ENCODE data around the gene SOX18. TPM values are rescaled to one million over a fixed set of nuclear protein-coding genes. Genes with fewer than 3 reads are reported as not detected.

The SOX18 gene
- total RNA-seq, 1 donor: under 0.01 TPM

DNA sequence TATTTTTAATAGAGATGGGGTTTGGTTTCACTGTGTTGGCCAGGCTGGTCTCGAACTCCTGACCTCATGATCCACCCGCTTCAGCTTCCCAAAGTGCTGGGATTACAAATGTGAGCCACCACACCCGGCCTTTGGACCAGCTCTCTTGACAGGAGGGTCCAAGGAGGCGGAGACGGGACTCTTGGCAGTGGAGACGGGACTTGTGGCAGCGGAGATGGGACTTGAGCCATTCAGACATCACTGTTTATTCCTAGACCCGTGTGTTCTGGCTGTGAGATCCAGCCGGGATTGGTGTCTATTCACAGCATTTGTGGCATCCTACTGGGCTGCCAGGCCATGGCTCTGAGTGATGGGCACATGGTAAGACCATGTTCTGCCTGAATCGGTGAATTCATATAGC is 42.9 kb downstream of the SOX18 start:
- Histone ChIP-seq H3K79me2 (ENCODE audit: insufficient read depth, low read length) (peaks cover 23% of the 10 kb centered on the region), H4K20me1 (ENCODE audit: insufficient read depth, low read length) (peaks cover 33% of the 10 kb centered on the region), H3K4me2 (ENCODE audit: insufficient read depth, low read length) (no peak overlapping the region), H3K4me3 (ENCODE audit: insufficient read depth, low read length) (no peak overlapping the region), H3K9me3 (ENCODE audit: low read depth, low read length) (no peaks in the 10 kb centered on the region), H2AFZ (ENCODE audit: low read length) (no peak overlapping the region), H3K27ac (ENCODE audit: low read depth, low read length) (no peak overlapping the region), H3K27me3 (ENCODE audit: insufficient read depth, low read length) (no peaks in the 10 kb centered on the region), H3K4me1 (ENCODE audit: insufficient read depth, low read length) (no peaks in the 10 kb centered on the region), H3K36me3 (ENCODE audit: insufficient read depth, low read length) (peaks cover 59% of the 10 kb centered on the region)
- no peak for DNase-seq (ENCODE audit: insufficient read length, low spot score, missing footprints)
- TF ChIP-seq CTCF (IDR thresholded peaks at IDR 0.05; ENCODE audit: extremely low read depth, low read depth, low read length): no peak

GRCh38 chr20:64005394-64005793 is 44.0 kb downstream of the SOX18 start:
- H3K9me3 ChIP-seq (ENCODE audit: low read depth, low read length): no peaks in the 10 kb centered on the region
- H3K27ac ChIP-seq (ENCODE audit: low read depth, low read length): no peak overlapping the region
- H3K4me2 ChIP-seq (ENCODE audit: insufficient read depth, low read length): no peak overlapping the region
- no peak for DNase-seq (ENCODE audit: insufficient read length, low spot score, missing footprints)
- no peak for TF ChIP-seq CTCF (IDR thresholded peaks at IDR 0.05; ENCODE audit: extremely low read depth, low read depth, low read length)
- H3K27me3 ChIP-seq (ENCODE audit: insufficient read depth, low read length): no peaks in the 10 kb centered on the region
- H3K79me2 ChIP-seq (ENCODE audit: insufficient read depth, low read length): peaks cover 22% of the 10 kb centered on the region
- no peak overlapping the region for H2AFZ ChIP-seq (ENCODE audit: low read length)
- no peaks in the 10 kb centered on the region for H3K4me1 ChIP-seq (ENCODE audit: insufficient read depth, low read length)
- H4K20me1 ChIP-seq (ENCODE audit: insufficient read depth, low read length): peaks cover 33% of the 10 kb centered on the region
- peaks cover 57% of the 10 kb centered on the region for H3K36me3 ChIP-seq (ENCODE audit: insufficient read depth, low read length)
- H3K4me3 ChIP-seq (ENCODE audit: insufficient read depth, low read length): no peak overlapping the region

DNA sequence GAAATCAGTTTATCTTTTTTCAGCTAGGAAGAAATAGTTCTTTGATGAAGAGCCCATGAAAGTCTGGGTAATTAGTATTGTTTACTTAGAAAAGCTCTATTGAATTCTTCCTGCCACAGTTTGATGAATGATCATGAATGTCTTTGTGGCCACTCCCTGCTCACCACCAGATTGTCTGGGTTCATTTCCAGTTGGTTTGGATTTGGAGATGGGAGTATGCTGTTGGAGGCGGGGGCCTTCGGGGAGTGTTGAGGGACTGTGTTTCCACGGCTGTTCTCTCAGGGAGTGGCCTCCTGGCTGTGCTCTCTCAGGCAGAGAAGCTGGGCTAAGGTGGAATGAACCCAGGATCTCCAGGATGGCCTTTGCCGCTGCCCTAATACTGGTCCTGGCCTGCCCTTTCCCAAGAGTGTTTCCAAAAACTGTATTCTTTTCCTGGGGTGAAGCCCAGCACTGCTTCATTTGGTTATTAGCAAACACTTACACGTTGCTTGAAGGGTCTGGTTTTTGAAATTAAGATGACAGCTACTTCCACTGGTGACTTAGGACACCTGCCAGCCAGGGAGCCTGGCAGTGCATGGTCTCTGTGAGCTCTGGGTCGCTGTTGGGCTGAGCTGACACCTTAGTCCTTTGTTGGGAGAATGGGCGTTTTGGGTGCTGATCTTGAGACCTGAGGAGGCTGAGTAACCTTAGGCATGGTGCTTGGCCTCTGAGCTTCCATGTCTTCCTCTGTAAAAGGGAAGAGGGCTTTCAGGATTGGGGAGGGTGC is 45.3 kb downstream of the SOX18 start:
- peaks cover 14% of the 10 kb centered on the region for H3K79me2 ChIP-seq (ENCODE audit: insufficient read depth, low read length)
- no peak for DNase-seq (ENCODE audit: insufficient read length, low spot score, missing footprints)
- no peak overlapping the region for H2AFZ ChIP-seq (ENCODE audit: low read length)
- no peak overlapping the region for H3K4me2 ChIP-seq (ENCODE audit: insufficient read depth, low read length)
- H3K27me3 ChIP-seq (ENCODE audit: insufficient read depth, low read length): no peaks in the 10 kb centered on the region
- peaks cover 57% of the 10 kb centered on the region for H3K36me3 ChIP-seq (ENCODE audit: insufficient read depth, low read length)
- H4K20me1 ChIP-seq (ENCODE audit: insufficient read depth, low read length): peaks cover 23% of the 10 kb centered on the region
- no peak overlapping the region for H3K4me3 ChIP-seq (ENCODE audit: insufficient read depth, low read length)
- TF ChIP-seq CTCF (IDR thresholded peaks at IDR 0.05; ENCODE audit: extremely low read depth, low read depth, low read length): no peak
- no peaks in the 10 kb centered on the region for H3K9me3 ChIP-seq (ENCODE audit: low read depth, low read length)
- no peak overlapping the region for H3K27ac ChIP-seq (ENCODE audit: low read depth, low read length)
- H3K4me1 ChIP-seq (ENCODE audit: insufficient read depth, low read length): no peaks in the 10 kb centered on the region

DNA sequence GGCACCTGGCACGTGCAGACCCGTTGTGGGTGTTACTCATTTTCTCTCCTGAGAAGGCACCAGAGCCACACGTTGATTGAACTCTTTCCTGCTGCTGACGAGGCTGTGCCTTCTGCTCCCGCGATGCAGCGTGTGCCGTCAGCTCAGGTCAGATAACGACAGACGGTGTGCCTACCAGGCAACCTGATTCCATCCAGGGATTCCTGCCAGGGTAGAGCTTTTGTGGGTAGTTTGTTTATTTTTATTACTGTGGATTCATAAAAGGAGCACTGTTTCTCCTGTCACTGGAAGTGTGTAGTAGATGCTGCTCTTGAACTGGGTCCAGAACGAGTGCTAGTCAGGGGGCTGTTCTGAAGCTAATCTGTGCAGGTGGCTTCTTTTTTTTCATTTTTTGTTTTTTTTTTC is 47.8 kb downstream of the SOX18 start:
- Histone ChIP-seq H3K4me1 (ENCODE audit: insufficient read depth, low read length) (no peaks in the 10 kb centered on the region), H4K20me1 (ENCODE audit: insufficient read depth, low read length) (peaks cover 11% of the 10 kb centered on the region), H3K4me3 (ENCODE audit: insufficient read depth, low read length) (no peak overlapping the region), H2AFZ (ENCODE audit: low read length) (no peak overlapping the region), H3K4me2 (ENCODE audit: insufficient read depth, low read length) (no peak overlapping the region), H3K27ac (ENCODE audit: low read depth, low read length) (no peak overlapping the region), H3K9me3 (ENCODE audit: low read depth, low read length) (no peaks in the 10 kb centered on the region), H3K36me3 (ENCODE audit: insufficient read depth, low read length) (peaks cover 54% of the 10 kb centered on the region), H3K27me3 (ENCODE audit: insufficient read depth, low read length) (no peaks in the 10 kb centered on the region), H3K79me2 (ENCODE audit: insufficient read depth, low read length) (peaks cover 2% of the 10 kb centered on the region)
- DNase-seq (ENCODE audit: insufficient read length, low spot score, missing footprints): no peak
- TF ChIP-seq CTCF (IDR thresholded peaks at IDR 0.05; ENCODE audit: extremely low read depth, low read depth, low read length): no peak
